ENCODE data around the gene FAM222B.

DNA sequence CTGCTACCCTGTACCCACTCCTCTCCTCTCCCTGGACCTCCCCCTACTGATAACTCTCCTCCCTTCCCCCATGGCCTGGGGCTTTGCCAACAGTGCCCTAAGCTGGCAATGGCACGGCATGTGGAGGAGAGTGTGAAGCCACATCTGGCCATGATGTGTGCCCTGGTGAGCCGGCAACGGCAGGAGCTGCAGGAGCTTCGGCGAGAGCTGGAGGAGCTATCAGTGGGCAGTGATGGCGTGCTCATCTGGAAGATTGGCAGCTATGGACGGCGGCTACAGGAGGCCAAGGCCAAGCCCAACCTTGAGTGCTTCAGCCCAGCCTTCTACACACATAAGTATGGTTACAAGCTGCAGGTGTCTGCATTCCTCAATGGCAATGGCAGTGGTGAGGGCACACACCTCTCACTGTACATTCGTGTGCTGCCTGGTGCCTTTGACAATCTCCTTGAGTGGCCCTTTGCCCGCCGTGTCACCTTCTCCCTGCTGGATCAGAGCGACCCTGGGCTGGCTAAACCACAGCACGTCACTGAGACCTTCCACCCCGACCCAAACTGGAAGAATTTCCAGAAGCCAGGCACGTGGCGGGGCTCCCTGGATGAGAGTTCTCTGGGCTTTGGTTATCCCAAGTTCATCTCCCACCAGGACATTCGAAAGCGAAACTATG is 93.6 kb downstream of the FAM222B start:
- TF ChIP-seq, protein P1, sequence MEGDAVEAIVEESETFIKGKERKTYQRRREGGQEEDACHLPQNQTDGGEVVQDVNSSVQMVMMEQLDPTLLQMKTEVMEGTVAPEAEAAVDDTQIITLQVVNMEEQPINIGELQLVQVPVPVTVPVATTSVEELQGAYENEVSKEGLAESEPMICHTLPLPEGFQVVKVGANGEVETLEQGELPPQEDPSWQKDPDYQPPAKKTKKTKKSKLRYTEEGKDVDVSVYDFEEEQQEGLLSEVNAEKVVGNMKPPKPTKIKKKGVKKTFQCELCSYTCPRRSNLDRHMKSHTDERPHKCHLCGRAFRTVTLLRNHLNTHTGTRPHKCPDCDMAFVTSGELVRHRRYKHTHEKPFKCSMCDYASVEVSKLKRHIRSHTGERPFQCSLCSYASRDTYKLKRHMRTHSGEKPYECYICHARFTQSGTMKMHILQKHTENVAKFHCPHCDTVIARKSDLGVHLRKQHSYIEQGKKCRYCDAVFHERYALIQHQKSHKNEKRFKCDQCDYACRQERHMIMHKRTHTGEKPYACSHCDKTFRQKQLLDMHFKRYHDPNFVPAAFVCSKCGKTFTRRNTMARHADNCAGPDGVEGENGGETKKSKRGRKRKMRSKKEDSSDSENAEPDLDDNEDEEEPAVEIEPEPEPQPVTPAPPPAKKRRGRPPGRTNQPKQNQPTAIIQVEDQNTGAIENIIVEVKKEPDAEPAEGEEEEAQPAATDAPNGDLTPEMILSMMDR (conservative IDR thresholded peaks at IDR 0.05; ENCODE audit: low read depth in 2 of 2) = no peak
- TF ChIP-seq, protein P2, sequence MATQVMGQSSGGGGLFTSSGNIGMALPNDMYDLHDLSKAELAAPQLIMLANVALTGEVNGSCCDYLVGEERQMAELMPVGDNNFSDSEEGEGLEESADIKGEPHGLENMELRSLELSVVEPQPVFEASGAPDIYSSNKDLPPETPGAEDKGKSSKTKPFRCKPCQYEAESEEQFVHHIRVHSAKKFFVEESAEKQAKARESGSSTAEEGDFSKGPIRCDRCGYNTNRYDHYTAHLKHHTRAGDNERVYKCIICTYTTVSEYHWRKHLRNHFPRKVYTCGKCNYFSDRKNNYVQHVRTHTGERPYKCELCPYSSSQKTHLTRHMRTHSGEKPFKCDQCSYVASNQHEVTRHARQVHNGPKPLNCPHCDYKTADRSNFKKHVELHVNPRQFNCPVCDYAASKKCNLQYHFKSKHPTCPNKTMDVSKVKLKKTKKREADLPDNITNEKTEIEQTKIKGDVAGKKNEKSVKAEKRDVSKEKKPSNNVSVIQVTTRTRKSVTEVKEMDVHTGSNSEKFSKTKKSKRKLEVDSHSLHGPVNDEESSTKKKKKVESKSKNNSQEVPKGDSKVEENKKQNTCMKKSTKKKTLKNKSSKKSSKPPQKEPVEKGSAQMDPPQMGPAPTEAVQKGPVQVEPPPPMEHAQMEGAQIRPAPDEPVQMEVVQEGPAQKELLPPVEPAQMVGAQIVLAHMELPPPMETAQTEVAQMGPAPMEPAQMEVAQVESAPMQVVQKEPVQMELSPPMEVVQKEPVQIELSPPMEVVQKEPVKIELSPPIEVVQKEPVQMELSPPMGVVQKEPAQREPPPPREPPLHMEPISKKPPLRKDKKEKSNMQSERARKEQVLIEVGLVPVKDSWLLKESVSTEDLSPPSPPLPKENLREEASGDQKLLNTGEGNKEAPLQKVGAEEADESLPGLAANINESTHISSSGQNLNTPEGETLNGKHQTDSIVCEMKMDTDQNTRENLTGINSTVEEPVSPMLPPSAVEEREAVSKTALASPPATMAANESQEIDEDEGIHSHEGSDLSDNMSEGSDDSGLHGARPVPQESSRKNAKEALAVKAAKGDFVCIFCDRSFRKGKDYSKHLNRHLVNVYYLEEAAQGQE (IDR thresholded peaks at IDR 0.05; ENCODE audit: unreplicated experiment) = no peak
- no peak for TF ChIP-seq POLR2AphosphoS5 (IDR thresholded peaks at IDR 0.05; ENCODE audit: low read depth)
- no peak for TF ChIP-seq EZH2 (IDR thresholded peaks at IDR 0.05; ENCODE audit: low read depth, unreplicated experiment)
